IPS-18c (cell line): ENCODE results near the gene NRARP.

ENCODE experiments used
- H3K4me3 ChIP-seq: 2 replicates; pipeline ENCODE4 v1.7.0; 2013; ENCODE audit warnings: low read depth, mild to moderate bottlenecking, low read length, moderate library complexity; ENCODE audit not compliant: insufficient read depth
- H3K9me3 ChIP-seq: one replicate; pipeline ENCODE4 v1.6.1; 2013; ENCODE audit warnings: mild to moderate bottlenecking, low read length, moderate library complexity; ENCODE audit not compliant: control insufficient read depth, insufficient read depth

The NRARP gene

DNA sequence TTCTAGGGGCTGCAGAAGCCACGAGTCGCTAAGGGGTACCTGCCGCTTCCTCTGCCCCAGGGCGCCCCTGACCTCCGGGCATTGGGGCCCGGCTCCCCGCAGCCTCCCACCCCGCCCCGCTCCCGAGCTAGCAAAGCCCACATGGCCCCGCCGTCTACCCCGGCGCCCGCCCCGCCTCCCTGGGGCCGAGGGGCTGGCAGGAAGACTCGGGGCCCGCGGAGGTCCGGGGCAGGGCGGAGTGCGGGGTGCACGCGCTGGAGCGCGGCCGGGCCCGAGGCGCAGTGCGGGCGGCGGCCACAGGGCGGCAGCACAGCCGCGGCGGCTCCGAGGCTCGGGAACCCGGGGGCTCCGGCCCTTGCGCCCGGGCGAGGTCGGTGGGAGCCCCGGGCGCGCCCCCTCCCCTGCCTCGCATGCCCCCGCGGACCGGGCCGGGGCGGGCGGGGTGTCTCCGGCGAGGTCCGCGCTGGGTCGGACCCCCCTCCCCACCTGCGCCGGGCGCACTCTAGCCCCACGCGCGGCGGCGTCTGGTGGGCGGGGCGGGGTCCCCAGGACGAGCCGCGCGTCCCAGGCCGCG, 6.7 kb downstream of the NRARP start:
- Histone ChIP-seq H3K9me3 (peaks cover 5% of the 10 kb centered on the region), H3K4me3 (peak overlapping the region; percentile 31; the same call in 1 of the 2 replicates)

DNA sequence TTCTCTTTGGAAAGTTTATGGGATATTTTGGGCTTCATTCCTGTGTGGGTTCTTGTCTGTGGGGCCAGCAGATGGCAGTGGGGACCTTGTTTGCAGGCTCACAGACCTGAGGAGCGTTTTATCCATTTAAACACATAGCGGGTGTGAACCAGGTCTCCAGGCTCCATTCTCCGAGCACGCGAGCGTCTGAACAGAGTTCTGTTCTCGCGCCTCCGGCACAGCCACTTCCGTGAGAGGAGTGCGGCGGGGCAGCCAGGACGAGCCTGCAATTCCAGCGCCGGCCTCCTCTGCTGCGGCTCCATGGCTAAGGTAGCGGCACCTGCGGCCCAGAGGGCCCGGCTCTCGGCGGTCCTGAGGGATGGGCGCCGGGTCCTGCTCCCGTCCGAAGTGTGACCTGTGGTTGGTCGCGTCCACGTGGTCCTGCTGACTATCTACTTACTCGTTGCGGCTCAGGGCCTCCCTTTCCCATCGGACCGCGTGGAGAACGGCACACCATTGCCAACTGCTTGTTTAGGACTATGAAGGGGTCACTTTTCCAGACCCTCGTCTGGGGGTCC, 7.3 kb downstream of the NRARP start:
- Histone ChIP-seq H3K9me3 (peaks cover 3% of the 10 kb centered on the region), H3K4me3 (peak overlapping the region; percentile 16; the same call in 1 of the 2 replicates)

DNA sequence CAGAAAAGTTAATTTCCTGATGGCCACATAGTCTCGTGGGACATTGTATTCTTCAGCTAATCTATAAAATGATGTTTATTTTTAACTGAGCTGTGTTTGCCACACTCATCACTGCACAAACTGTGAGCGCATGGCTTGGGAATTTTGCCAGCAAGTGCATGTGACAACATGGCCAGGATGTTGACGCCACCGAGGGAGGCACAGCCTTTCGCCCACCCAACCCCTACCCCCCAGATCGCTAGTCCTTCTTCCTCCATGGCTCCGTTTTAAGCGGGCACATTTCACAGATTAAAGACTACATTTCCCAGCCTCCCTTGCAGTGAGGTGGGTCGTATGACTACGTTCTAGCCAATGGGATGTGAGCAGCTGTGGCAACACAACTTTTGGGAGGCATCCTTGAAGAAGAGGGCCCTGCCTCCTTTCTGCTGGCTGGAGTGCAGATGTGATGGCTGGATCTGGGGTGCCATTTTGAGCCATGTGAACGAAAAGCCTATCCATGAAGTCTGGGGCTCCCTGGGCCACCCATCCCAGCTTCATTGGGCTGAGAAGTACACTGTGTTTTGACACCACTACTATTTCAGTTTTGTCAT, 7.9 kb downstream of the NRARP start:
- Histone ChIP-seq H3K9me3 (peaks cover 3% of the 10 kb centered on the region), H3K4me3 (no peak overlapping the region)

DNA sequence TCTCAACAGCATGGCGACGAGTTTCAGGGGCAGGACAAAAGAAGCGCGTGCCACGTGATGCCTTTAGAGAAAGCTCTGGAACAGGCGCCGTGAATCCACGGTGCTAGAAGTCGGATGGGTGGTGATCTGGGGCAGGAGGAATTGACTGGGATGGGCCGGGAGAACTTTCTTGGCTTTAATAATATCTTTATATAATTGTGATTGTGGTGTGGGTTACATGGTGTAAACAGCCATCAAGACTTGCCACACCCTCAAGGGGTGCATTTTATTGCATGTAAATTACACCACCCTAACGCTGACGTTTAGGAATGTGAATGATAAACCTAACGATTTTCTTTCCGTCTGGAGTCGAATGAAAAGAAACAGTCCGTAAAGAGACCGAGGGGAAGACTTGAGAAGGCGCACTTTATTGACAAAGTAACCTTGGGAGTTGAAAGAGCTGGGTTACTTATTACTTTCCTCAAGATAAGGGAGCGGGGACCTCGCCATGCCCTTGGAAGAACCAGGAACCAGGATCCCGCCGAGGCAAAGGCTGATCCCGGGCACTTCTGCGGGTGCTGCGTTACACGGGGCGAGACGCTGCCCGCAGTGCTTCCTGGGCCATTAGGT, 8.5 kb downstream of the NRARP start:
- no peak overlapping the region for H3K4me3 ChIP-seq
- peaks cover 3% of the 10 kb centered on the region for H3K9me3 ChIP-seq

DNA sequence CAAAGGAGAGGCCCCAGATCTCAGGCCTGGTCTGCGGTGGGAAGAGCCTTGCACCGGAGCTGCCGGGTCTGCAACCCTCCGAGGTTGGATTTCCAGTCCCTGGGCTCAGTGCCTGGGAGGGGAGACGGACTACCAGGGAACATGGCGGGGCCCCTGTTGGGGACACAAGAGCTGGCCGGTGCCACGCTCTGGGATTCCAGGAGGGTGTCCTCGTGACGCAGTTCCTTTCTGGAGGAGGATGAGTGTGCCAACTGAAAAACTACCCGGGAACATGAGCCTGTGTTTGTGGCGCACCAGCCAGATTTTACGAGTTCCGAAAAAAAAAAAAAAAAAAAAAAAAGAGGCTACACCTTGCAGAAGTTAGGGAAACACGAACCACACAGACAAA, 9.0 kb downstream of the NRARP start:
- H3K9me3 ChIP-seq, result peaks cover 3% of the 10 kb centered on the region
- H3K4me3 ChIP-seq, result no peak overlapping the region

DNA sequence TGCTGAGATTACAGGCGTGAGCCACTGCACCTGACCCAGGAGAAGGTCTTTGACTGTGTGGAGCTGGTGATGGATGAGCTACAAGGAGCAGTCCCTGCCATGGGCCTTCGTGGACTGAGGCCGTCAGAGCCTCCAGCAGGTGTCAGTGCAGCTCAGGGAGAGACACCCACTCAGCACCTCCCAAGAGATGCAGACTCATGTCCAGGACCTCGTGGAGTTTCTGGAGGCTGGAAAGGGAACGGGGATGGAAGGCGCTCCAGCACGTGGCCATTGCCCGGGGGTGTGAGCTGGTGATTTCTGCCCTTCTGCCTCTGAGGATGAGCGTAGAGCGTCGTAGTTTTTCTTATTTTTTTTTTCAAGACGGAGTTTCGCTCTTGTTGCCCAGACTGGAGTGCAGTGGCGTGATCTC, 15.1 kb downstream of the NRARP start:
- H3K9me3 ChIP-seq, result no peaks in the 10 kb centered on the region

DNA sequence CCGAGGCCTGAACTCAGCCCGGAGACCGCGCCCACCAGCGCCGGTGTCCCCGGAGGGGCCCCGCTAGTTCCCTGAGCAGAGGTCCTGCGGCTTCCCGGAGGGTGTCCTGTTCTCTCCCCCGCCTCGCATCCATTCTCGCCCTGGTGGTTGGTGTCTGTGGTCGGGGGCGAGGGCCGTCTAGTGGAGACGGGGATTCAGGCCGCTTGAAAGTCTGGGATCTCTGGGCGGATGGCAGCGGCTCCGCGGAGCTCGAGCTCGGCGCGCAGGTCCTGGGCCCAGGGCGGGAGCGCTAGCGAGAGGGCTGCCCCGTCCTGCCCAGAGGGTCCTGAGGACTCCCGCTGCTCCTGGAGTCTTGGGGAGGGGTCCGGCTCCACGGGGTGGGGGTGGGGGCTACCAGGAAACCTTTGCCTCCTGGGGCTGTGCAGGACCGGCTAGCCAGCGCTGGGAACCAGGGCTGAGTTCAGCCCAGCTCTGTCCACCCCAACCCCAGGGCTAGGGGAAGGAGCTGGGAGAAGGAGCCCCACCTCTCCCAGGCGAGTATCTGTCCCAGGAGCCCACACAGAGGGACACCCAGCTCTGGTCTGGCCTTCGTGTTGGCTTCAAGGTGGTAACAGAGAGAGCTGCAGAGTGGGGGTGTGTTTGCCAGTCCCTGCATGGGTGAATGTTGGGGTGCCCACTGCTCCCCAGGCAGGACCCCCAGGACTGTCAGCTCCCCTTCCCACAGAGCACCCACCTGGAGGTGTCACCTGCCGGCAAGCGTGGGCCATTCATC, 20.5 kb downstream of the NRARP start:
- H3K4me3 ChIP-seq, result peak overlapping the region; percentile 58

More for the DNA sequence above, 15.1 kb downstream of the NRARP start:
- H3K4me3 ChIP-seq, result no peak overlapping the region

DNA sequence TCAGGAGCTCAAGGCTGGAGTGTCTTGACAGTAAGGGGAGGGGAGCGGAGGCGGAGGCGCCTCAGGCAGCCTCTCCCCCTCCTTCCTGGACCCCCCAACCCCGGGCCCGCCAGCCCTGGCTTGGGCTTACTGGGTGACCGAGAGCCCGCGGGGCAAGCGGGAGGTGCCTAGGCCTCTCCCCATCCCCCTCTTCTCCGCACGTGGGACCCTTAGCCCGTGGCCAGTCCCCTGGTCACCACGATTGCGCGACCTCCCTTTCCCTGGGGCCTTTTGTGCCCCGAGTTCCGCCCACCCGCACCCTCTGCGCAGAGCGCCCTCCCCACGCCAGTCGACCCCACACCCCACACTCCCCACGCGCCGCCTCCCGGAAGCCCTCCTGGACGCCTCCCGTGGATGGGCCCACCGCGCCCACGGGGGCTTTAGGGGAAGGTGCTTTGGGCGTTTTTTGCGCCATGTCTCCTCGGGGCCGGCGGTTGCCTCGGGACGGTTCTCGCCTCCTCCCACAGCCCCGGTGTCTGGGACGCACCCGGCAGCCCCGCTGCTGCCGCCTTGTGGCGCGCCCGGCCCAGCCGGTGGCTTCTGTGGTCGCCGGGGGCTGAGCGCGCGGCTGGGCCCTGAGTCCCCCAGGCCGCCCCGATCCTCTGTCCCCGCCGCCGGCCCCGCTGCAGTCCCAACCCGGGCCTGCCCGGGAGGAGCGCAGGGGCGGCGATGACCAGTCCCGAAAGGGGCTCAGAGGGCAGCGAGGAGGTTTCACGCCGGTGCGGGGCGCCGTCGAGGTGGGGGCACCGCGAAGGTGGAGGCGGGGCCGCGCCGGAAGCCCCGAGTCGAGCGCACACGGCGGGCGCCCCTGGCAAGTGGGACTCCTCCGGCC, 21.4 kb downstream of the NRARP start:
- Histone ChIP-seq H3K9me3 (no peaks in the 10 kb centered on the region), H3K4me3 (peak overlapping the region; percentile 58)

More for the DNA sequence above, 20.5 kb downstream of the NRARP start:
- H3K9me3 ChIP-seq, result no peaks in the 10 kb centered on the region

DNA sequence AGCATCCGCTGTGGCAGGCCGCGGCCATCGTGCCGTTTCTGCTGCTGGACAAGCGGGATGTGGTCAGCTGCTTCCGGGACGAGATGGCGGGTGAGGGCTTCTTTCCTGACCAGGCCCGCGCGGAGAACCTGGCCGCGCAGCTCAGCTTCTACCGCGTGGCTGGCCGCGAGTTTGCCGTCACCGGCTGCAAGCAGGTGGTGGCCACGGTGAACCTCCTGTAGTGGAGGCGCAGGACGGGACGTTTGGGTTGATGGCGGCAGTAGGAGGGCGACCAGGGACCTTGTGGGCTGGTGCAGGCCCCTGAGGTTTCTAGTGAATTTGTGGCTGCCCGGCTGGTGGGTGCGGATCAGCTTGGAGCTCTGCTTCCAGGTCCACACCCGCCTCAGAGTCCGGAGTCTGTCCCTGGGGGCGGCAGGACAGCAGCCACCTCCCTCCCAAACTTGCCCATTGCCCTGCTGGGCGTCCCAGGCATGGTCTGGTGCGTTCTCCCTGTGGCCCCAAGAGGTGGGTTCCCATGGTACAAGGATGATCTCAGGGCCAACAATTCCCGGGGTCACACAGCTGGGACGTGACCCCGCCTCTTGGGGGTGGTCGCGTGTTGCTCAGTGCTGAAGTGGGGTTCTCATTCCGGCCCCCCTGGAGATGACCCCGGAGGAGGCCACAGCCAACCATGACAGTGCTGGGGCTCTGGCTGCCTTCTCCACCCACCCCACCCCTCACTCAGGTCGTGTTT, 22.2 kb downstream of the NRARP start:
- Histone ChIP-seq H3K4me3 (no peak overlapping the region), H3K9me3 (no peaks in the 10 kb centered on the region)

DNA sequence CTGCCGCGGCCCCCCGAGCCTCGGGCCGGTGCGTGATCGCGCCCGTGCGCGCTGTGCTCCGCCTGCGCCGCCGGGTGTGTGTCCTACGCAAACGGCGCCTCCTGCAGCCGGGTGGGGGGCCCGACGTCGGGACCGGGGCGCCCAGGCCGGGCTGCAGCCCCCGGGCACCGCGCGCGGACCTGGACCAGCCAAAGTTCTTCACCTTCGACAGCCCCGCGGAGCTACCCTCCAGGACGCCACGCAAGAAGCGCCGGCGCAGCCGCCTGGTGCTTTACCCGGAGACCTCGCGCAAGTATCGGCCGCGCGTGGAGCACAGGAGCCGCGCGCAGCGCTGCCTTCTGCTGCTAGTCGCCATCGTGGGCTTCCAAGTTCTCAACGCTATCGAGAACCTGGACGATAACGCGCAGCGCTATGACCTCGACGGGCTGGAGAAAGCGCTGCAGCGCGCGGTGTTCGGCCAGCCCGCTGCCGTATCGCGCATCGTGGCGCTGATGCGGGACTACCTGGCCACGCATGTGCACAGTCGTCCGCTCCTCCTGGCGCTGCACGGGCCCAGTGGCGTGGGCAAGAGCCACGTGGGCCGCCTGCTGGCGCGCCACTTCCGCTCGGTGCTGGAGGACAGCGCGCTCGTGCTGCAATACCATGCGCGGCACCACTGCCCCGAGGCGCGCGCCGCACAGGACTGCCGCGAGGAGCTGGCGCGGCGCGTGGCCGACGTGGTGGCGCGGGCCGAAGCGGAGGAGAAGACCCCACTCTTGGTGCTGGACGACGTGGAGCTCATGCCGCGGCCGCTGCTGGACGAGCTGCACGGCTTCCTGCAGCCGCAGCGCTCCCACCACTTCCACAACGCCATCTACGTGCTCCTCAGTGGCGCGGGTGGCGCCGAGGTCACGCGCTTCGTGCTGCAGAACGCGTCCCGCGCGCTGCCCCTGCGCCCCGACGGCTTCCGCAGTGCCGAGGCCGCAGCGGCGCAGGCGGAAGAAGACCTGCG, 23.1 kb downstream of the NRARP start:
- Histone ChIP-seq H3K9me3 (no peaks in the 10 kb centered on the region), H3K4me3 (peak overlapping the region; percentile 24; the same call in 1 of the 2 replicates)

DNA sequence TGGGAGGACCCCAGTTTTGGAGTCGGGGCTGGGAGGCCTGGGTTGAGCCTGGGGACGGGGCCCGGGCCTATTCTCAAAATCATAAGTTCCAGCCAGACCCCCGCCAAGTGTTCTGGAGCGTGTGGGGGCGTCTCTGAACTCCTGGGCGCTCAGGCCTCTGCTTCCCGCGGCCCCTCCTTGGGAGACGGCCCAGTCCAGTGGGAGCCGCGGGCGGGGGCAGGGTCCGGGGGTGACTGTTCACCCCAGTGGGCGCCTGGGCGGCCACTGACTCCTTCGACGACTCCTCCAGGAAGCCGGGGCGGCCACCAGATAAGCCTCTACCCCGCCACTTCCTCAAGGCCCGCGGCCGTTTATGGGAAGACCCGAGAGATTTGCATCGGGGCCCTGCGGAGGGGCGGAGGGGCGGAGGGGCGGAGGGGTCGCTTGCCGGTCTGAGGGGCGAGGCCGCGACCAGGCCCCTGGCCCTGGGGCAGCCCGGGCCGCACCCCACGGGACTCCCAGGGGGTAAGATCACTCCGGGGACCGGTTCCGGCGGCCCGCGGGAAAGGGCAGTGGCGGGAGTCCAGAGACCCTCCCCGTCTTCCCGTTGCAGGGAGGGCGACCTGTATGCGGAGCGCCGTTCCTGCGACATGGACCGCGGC, 23.9 kb downstream of the NRARP start:
- H3K4me3 ChIP-seq, result peak overlapping the region; percentile 38
- no peaks in the 10 kb centered on the region for H3K9me3 ChIP-seq

DNA sequence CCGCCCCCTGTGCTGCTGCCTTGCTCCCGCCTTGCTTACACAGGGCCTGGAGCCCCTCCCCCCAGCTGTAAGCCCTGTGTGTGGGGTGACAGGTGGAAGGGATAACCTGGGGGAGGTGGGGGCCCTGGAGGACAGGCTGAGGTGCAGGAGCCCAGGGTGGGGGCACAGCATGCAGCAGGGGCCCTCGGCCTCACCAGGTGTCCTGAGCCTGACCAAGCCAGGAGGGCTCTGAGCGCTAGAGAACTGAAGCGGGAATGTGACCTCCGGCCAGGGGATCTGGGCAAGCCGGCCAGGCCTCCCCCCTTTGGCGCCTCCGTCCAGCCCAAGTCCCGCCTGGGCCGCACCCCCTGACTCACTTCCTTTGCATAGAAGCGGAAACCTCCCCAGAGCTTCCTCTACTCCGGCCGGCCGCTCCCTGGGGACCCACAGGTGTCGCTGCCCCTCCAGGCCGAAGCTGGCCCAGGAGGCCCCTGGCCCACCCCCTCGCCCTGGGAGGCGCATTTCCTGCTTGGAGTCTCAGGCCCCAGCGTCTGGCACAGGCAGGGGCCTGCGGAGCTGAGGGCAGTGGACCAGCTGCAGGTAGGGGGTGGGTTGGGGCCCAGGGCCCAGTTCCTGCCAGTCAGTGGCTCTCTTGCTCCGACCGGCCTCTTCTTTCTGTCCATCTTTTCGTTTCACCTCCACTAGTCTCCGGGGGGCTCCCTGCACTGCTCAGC, 24.6 kb downstream of the NRARP start, which contains the start of gene TOR4A:
Gene TOR4A, plus strand, starts transcription at position 398 of the 713 bp plus-strand sequence. CDS start 964 bp downstream, outside the sequence.
- Histone ChIP-seq H3K9me3 (no peaks in the 10 kb centered on the region), H3K4me3 (peak within 1 kb of the TSS; percentile 38)

DNA sequence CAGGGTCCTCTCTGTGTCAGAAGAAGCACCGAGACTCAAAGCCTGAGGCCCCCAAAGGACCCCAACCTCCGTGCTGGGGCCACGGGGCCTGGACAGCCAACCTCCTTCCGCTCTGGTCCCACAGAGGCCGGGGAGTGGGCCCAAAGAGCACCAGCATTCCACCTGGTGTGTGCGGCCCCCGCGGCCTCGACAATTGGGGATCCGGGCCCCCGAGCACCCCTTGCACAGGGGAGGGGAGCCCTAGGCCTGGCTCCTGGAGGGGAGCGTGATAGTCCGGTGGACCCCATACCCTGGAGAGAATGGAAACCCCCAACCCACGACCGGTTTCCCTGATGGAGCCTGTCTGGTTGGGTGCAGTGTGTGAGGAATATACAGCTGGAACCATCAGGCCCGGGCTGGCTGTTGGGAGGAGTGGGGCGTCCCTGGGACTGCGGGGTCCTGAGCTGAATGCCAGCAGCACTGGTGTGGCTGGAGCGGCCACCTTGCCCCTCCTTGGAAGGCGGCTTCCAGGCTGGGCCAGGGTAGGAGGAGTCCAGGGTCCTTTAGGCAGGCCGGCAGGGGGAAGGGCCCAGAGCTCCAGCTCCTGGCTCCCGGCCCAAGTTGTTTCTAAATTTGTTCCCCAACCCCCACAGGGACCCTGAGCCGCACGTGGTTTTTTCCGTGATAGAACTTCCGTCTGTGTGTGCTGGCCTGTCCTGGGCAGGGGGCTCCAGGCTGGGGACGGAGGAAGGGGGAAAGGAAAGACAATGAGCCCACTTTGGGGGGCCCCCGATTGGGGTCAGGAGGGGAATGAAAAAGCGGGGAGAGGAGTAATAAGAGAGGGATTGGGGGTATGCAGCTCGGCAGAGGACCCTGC, 25.4 kb downstream of the NRARP start:
- Histone ChIP-seq H3K4me3 (peak overlapping the region; percentile 24), H3K9me3 (no peaks in the 10 kb centered on the region)
